ENCODE results near the gene HORMAD2.

HORMAD2 gene

DNA sequence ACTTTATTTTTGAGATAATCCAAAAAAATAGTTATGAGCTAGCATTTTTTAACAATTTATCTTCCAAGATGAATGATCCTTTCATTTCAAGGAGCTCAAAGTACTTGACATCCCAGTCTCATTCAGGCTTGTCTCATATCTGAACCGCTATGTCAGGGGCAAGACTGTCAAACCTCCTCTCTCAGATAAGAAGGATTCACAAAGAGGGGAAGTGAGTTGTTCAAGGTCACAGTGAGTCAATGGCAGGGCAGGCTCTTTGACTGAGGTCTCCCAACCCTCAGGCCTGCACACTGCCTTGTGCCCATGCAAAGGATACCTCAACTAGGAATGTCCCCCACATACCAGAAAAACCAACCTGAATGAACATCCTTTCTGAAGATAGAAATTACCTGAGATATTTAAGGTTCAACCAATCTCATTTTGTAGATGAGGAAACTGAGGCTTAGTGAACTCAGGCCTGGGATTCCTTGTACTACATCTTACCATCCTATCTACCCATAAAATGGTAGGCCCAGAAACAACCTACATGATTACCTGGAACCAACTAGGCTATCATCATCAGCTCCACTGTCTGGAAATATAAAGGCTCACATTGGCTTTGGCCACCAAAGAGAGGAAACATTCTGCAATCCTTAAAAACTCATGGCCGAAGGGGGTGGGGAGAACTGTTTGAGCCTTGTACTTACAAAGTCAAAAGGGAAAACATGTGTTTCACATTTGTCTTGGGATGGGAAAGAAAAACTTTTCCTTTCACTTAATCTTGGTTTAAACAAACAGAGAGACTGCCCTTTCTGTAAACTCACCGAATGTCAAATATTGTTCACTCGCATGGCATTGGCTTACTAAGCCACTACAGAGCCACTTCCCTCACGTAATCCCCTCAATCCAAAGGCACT is 115.2 kb downstream of the HORMAD2 start:
- peaks cover 21% of the 10 kb centered on the region for H3K4me1 ChIP-seq (ENCODE audit: control insufficient read depth, insufficient read depth, low read length)
- CTCF ChIA-PET = interaction anchor here (0.5 to 1.5 kb wide), 8 partner anchors 42 to 469 kb away, joined by 3 to 9 read pairs (median 4); no protein-coding TSS in a partner anchor
- POLR2A ChIA-PET = interaction anchor here (0.9 to 1.3 kb wide), 6 partner anchors 10 to 59 kb away, joined by 3 to 5 read pairs (median 4); no protein-coding TSS in a partner anchor
- no peaks in the 10 kb centered on the region for H3K9me3 ChIP-seq (ENCODE audit: control insufficient read depth, insufficient read depth, low read depth, low read length)
- no peaks in the 10 kb centered on the region for H3K36me3 ChIP-seq (ENCODE audit: control insufficient read depth in 2 of 2, insufficient read depth in 1 of 2, low read length in 2 of 2)
- peak overlapping the region; percentile 82 for H3K27ac ChIP-seq (ENCODE audit: extremely low read depth, low read depth, low read length)
- no peak overlapping the region for H3K4me3 ChIP-seq (ENCODE audit: low read depth, low read length)
- no peak for TF ChIP-seq ZNF214 (tag by site-specific recombination; IDR thresholded peaks at IDR 0.05; ENCODE audit: borderline replicate concordance)
- TF ChIP-seq ZFP3 (tag by site-specific recombination; IDR thresholded peaks at IDR 0.05; ENCODE audit: low read depth) = no peak
- TF ChIP-seq ZSCAN30 (tag by site-specific recombination; IDR thresholded peaks at IDR 0.05) = no peak
- TF ChIP-seq, protein P1, sequence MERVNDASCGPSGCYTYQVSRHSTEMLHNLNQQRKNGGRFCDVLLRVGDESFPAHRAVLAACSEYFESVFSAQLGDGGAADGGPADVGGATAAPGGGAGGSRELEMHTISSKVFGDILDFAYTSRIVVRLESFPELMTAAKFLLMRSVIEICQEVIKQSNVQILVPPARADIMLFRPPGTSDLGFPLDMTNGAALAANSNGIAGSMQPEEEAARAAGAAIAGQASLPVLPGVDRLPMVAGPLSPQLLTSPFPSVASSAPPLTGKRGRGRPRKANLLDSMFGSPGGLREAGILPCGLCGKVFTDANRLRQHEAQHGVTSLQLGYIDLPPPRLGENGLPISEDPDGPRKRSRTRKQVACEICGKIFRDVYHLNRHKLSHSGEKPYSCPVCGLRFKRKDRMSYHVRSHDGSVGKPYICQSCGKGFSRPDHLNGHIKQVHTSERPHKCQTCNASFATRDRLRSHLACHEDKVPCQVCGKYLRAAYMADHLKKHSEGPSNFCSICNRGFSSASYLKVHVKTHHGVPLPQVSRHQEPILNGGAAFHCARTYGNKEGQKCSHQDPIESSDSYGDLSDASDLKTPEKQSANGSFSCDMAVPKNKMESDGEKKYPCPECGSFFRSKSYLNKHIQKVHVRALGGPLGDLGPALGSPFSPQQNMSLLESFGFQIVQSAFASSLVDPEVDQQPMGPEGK (tag by site-specific recombination; IDR thresholded peaks at IDR 0.05) = no peak
- TF ChIP-seq ZNF791 (tag by site-specific recombination; IDR thresholded peaks at IDR 0.05) = no peak
- TF ChIP-seq, protein P2, sequence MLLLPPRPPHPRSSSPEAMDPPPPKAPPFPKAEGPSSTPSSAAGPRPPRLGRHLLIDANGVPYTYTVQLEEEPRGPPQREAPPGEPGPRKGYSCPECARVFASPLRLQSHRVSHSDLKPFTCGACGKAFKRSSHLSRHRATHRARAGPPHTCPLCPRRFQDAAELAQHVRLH (tag by site-specific recombination; IDR thresholded peaks at IDR 0.05) = 0 out of 2 replicates have a peak, but pooled peaks have one; percentile 10
- TF ChIP-seq, protein P3, sequence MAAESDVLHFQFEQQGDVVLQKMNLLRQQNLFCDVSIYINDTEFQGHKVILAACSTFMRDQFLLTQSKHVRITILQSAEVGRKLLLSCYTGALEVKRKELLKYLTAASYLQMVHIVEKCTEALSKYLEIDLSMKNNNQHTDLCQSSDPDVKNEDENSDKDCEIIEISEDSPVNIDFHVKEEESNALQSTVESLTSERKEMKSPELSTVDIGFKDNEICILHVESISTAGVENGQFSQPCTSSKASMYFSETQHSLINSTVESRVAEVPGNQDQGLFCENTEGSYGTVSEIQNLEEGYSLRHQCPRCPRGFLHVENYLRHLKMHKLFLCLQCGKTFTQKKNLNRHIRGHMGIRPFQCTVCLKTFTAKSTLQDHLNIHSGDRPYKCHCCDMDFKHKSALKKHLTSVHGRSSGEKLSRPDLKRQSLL (tag by site-specific recombination; IDR thresholded peaks at IDR 0.05) = no peak
- TF ChIP-seq, protein P4, sequence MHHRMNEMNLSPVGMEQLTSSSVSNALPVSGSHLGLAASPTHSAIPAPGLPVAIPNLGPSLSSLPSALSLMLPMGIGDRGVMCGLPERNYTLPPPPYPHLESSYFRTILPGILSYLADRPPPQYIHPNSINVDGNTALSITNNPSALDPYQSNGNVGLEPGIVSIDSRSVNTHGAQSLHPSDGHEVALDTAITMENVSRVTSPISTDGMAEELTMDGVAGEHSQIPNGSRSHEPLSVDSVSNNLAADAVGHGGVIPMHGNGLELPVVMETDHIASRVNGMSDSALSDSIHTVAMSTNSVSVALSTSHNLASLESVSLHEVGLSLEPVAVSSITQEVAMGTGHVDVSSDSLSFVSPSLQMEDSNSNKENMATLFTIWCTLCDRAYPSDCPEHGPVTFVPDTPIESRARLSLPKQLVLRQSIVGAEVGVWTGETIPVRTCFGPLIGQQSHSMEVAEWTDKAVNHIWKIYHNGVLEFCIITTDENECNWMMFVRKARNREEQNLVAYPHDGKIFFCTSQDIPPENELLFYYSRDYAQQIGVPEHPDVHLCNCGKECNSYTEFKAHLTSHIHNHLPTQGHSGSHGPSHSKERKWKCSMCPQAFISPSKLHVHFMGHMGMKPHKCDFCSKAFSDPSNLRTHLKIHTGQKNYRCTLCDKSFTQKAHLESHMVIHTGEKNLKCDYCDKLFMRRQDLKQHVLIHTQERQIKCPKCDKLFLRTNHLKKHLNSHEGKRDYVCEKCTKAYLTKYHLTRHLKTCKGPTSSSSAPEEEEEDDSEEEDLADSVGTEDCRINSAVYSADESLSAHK (tag by site-specific recombination; IDR thresholded peaks at IDR 0.05) = no peak; the same call in 1 of the 2 replicates
- TF ChIP-seq ZNF654 (tag by site-specific recombination; IDR thresholded peaks at IDR 0.05; ENCODE audit: low read depth) = no peak
- TF ChIP-seq PRDM1 (tag by site-specific recombination; IDR thresholded peaks at IDR 0.05) = peak; percentile 82
- TF ChIP-seq, protein P5, sequence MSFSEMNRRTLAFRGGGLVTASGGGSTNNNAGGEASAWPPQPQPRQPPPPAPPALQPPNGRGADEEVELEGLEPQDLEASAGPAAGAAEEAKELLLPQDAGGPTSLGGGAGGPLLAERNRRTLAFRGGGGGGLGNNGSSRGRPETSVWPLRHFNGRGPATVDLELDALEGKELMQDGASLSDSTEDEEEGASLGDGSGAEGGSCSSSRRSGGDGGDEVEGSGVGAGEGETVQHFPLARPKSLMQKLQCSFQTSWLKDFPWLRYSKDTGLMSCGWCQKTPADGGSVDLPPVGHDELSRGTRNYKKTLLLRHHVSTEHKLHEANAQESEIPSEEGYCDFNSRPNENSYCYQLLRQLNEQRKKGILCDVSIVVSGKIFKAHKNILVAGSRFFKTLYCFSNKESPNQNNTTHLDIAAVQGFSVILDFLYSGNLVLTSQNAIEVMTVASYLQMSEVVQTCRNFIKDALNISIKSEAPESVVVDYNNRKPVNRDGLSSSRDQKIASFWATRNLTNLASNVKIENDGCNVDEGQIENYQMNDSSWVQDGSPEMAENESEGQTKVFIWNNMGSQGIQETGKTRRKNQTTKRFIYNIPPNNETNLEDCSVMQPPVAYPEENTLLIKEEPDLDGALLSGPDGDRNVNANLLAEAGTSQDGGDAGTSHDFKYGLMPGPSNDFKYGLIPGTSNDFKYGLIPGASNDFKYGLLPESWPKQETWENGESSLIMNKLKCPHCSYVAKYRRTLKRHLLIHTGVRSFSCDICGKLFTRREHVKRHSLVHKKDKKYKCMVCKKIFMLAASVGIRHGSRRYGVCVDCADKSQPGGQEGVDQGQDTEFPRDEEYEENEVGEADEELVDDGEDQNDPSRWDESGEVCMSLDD (tag by site-specific recombination; IDR thresholded peaks at IDR 0.05) = no peak
- TF ChIP-seq ZNF529 (tag by site-specific recombination; IDR thresholded peaks at IDR 0.05; ENCODE audit: insufficient replicate concordance) = no peak
- peak; percentile 97 for TF ChIP-seq FEZF1 (tag by site-specific recombination; IDR thresholded peaks at IDR 0.05)
- TF ChIP-seq, protein P6, sequence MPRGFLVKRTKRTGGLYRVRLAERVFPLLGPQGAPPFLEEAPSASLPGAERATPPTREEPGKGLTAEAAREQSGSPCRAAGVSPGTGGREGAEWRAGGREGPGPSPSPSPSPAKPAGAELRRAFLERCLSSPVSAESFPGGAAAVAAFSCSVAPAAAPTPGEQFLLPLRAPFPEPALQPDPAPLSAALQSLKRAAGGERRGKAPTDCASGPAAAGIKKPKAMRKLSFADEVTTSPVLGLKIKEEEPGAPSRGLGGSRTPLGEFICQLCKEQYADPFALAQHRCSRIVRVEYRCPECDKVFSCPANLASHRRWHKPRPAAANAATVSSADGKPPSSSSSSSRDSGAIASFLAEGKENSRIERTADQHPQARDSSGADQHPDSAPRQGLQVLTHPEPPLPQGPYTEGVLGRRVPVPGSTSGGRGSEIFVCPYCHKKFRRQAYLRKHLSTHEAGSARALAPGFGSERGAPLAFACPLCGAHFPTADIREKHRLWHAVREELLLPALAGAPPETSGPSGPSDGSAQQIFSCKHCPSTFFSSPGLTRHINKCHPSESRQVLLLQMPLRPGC (tag by site-specific recombination; IDR thresholded peaks at IDR 0.05) = no peak
- no peak for TF ChIP-seq ZNF335 (tag by site-specific recombination; conservative IDR thresholded peaks at IDR 0.05)
- TF ChIP-seq ZNF514 (tag by site-specific recombination; IDR thresholded peaks at IDR 0.05) = no peak
- peak; percentile 69; the same call in 1 of the 2 replicates for TF ChIP-seq ZNF391 (tag by site-specific recombination; IDR thresholded peaks at IDR 0.05; ENCODE audit: borderline replicate concordance, low read depth)
- no peak for TF ChIP-seq ZNF404 (tag by site-specific recombination; IDR thresholded peaks at IDR 0.05)
- no peak for TF ChIP-seq ZBTB48 (tag by site-specific recombination; IDR thresholded peaks at IDR 0.05)
- no peak for TF ChIP-seq ZNF157 (tag by site-specific recombination; IDR thresholded peaks at IDR 0.05)
- TF ChIP-seq, protein P7, sequence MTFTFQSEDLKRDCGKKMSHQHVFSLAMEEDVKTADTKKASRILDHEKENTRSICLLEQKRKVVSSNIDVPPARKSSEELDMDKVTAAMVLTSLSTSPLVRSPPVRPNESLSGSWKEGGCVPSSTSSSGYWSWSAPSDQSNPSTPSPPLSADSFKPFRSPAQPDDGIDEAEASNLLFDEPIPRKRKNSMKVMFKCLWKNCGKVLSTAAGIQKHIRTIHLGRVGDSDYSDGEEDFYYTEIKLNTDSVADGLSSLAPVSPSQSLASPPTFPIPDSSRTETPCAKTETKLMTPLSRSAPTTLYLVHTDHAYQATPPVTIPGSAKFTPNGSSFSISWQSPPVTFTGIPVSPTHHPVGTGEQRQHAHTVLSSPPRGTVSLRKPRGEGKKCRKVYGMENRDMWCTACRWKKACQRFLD (tag by site-specific recombination; IDR thresholded peaks at IDR 0.05) = no peak
